H1 (cell line): Measurements from ENCODE around the gene VPS11. TPM values are rescaled to one million over a fixed set of nuclear protein-coding genes. Genes with fewer than 3 reads are reported as not detected.
A peak's percentile ranks its signal among the peaks of the same experiment; 100 is the strongest.

ENCODE experiments used
- BACH1 ChIP-seq: IDR thresholded peaks from 2 replicates; pipeline ENCODE4 v1.6.1; 2012; ENCODE audit warnings: low read length, improper control_type of control experiment
- CREB1 ChIP-seq: IDR thresholded peaks from 2 replicates; pipeline ENCODE4 v1.6.1; 2012; ENCODE audit warnings: inconsistent platforms
- JUN ChIP-seq: IDR thresholded peaks from 2 replicates; pipeline ENCODE4 v1.6.1; 2011; ENCODE audit warnings: low read depth, mild to moderate bottlenecking, improper control_type of control experiment, low read length
- SIX5 ChIP-seq: IDR thresholded peaks from 2 replicates; pipeline ENCODE4 v1.6.1; 2011; ENCODE audit warnings: mild to moderate bottlenecking, low read depth, low read length
- TBP ChIP-seq: IDR thresholded peaks from 2 replicates; pipeline ENCODE4 v1.6.1; 2011; ENCODE audit warnings: low read depth, low read length, improper control_type of control experiment
- polyA plus RNA-seq, 7 experiments: library from polyadenylated mRNA; depleted of rRNA in 3 of 7; stranded (reverse) in 5 of 7; unstranded in 2 of 7; fragments of >200 nt in 5 of 7; fragments of 200-250 nt in 2 of 7; gene quantifications; 1 replicate in 5 of 7; 2 replicates in 1 of 7; 4 replicates in 1 of 7; pipeline versions ENCODE4 v1.2.1 to v1.2.3, GENCODE V29; 2011 to 2013; ENCODE audit warnings: missing spikeins in 2 of 7, mixed read lengths in 2 of 7
- total RNA-seq: library from RNA; stranded (reverse); fragmentation: NEBNext Ultra II Directional; extraction: Animal tissue kit (Norgen Biotek cat#: 25700); gene quantifications from 2 replicates; pipeline ENCODE4 v1.2.1, GENCODE V29; 2021
- TF ChIP-seq, protein P1 (sequence below): IDR thresholded peaks from 2 replicates; pipeline ENCODE4 v1.6.1; 2012; ENCODE audit warnings: low read length, inconsistent platforms
- TF ChIP-seq, protein P2 (sequence below): IDR thresholded peaks from 2 replicates; pipeline ENCODE4 v1.6.1; 2011; ENCODE audit warnings: low read depth, mild to moderate bottlenecking, low read length; ENCODE audit not compliant: insufficient read depth
- TF ChIP-seq, protein P3 (sequence below): IDR thresholded peaks from 2 replicates; pipeline ENCODE4 v1.6.1; 2012; ENCODE audit warnings: inconsistent platforms

Gene VPS11
- total and polyA plus RNA-seq, 2 of the 8 experiments (the other 6 are each of a cell fraction or from before 2014, with no cell fraction given) = 13.1 to 15.5 TPM

DNA sequence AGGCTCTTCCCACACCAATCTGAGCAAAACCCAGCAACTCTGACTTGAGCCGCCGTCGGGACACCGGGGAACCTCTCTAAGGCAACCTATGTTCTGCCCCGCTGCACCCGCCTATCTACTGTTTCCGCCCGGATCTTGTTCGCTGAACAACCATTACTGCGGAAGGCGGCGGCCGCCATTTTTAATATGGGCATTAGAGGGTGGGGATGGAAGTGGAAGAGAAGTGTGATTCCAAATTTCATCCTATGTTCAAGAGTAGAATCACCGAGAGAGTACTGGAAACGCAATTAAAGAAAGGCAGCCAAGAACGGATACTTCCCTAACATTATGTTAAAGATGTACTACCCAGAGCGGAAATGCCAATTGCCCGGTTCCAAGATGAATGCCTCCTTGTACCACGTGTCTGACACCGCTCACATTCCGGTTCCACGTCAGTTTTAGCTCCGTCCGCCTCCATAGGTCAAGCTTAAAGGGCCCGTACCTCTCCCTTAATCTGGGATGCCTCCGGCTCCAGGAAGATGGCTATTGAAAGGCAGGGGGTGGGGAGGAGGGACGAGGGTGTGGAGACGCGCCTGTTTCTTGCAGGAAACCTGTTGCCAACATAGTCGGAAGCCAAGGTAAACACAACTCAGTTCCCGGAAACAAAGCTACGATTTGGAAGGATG lies 34.3 kb downstream of the VPS11 start, which contains the start of gene DPAGT1 (continued):
- TF ChIP-seq, protein P1, sequence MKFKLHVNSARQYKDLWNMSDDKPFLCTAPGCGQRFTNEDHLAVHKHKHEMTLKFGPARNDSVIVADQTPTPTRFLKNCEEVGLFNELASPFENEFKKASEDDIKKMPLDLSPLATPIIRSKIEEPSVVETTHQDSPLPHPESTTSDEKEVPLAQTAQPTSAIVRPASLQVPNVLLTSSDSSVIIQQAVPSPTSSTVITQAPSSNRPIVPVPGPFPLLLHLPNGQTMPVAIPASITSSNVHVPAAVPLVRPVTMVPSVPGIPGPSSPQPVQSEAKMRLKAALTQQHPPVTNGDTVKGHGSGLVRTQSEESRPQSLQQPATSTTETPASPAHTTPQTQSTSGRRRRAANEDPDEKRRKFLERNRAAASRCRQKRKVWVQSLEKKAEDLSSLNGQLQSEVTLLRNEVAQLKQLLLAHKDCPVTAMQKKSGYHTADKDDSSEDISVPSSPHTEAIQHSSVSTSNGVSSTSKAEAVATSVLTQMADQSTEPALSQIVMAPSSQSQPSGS = peak; percentile 60; the same call in 1 of the 2 replicates
- TF ChIP-seq, protein P2, sequence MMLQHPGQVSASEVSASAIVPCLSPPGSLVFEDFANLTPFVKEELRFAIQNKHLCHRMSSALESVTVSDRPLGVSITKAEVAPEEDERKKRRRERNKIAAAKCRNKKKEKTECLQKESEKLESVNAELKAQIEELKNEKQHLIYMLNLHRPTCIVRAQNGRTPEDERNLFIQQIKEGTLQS = no peak
- peak; percentile 70 for TF ChIP-seq CREB1
- TF ChIP-seq JUN = no peak
- TF ChIP-seq SIX5 = peak; percentile 37; the same call in 1 of the 2 replicates
- TF ChIP-seq, protein P3, sequence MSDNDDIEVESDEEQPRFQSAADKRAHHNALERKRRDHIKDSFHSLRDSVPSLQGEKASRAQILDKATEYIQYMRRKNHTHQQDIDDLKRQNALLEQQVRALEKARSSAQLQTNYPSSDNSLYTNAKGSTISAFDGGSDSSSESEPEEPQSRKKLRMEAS = peak; percentile 98
- no peak for TF ChIP-seq BACH1
- TF ChIP-seq TBP = peak; percentile 67
